WTC11 (cell line): Measurements from ENCODE around the gene SIGLEC1. TPM values are rescaled to one million over a fixed set of nuclear protein-coding genes. Genes with fewer than 3 reads are reported as not detected.

Source experiments
- ATAC-seq: fragments of 200-7000 bp; cut with Tn5 transposase; 2 replicates; pipeline ENCODE4 v1.10.0; 2021; ENCODE audit warnings: mild to moderate bottlenecking, moderate library complexity
- CTCF ChIA-PET: fragments of 300-600 bp; sonication (Branson Sonifier 250); formaldehyde crosslinking; loops from one replicate; lab custom pipeline; 2021; ENCODE audit warnings: antibody characterized with exemption; lab: Charles Lee
- POLR2A ChIA-PET: fragments of 350-600 bp; sonication (Branson Sonifier 250); formaldehyde crosslinking; loops from one replicate; lab custom pipeline; 2021; ENCODE audit warnings: antibody characterized with exemption; lab: Charles Lee
- DNase-seq: peaks from one replicate; pipeline ENCODE4 v3.0.0; 2021; ENCODE audit warnings: low spot score
- H3K27ac Mint-ChIP-seq: 2 replicates; pipeline ENCODE4 v1.8.0; 2021; ENCODE audit warnings: mixed read lengths
- H3K27me3 Mint-ChIP-seq: 2 replicates; pipeline ENCODE4 v1.8.0; 2021; ENCODE audit warnings: low read depth, mild to moderate bottlenecking, moderate library complexity, mixed read lengths
- H3K36me3 Mint-ChIP-seq: 2 replicates; pipeline ENCODE4 v1.8.0; 2021; ENCODE audit warnings: mixed read lengths
- H3K4me1 Mint-ChIP-seq: 2 replicates; pipeline ENCODE4 v1.8.0; 2022; ENCODE audit warnings: mixed read lengths
- H3K4me3 Mint-ChIP-seq: 2 replicates; pipeline ENCODE4 v1.8.0; 2021; ENCODE audit warnings: mild to moderate bottlenecking, moderate library complexity, mixed read lengths
- H3K9me3 Mint-ChIP-seq: 2 replicates; pipeline ENCODE4 v1.8.0; 2021; ENCODE audit warnings: mixed read lengths
- ATF3 ChIP-seq: sonication (generic); formaldehyde crosslinking; conservative IDR thresholded peaks from 2 replicates; pipeline ENCODE4 v1.8.1; 2022; ENCODE audit warnings: mild to moderate bottlenecking, missing genetic modification reagents
- CREB1 ChIP-seq: sonication (generic); formaldehyde crosslinking; IDR thresholded peaks from 2 replicates; pipeline ENCODE4 v1.8.0; 2023; ENCODE audit warnings: mild to moderate bottlenecking, missing genetic modification reagents
- CTCF ChIP-seq: fragments of 200-600 bp; IDR thresholded peaks from 2 replicates; pipeline ENCODE4 v1.8.0; 2022; ENCODE audit warnings: antibody characterized with exemption
- ETV6 ChIP-seq: sonication (generic); formaldehyde crosslinking; IDR thresholded peaks from 2 replicates; pipeline ENCODE4 v1.8.1; 2022; ENCODE audit warnings: mild to moderate bottlenecking, missing genetic modification reagents
- GABPB1 ChIP-seq: sonication (generic); formaldehyde crosslinking; IDR thresholded peaks from 2 replicates; pipeline ENCODE4 v1.8.1; 2023; ENCODE audit warnings: mild to moderate bottlenecking, missing genetic modification reagents
- GRHL2 ChIP-seq: fragments of 250-450 bp; sonication (Bioruptor Pico); IDR thresholded peaks from 2 replicates; pipeline ENCODE4 v1.8.0; 2022; ENCODE audit warnings: mild to moderate bottlenecking, moderate library complexity; ENCODE audit not compliant: insufficient replicate concordance, severe bottlenecking
- HMGA2 ChIP-seq: fragments of 250-450 bp; sonication (Bioruptor Pico); IDR thresholded peaks from 2 replicates; pipeline ENCODE4 v1.4.0; 2021; ENCODE audit warnings: mild to moderate bottlenecking, moderate library complexity
- HMGXB4 ChIP-seq: sonication (generic); formaldehyde crosslinking; IDR thresholded peaks from 2 replicates; pipeline ENCODE4 v1.8.1; 2023; ENCODE audit warnings: mild to moderate bottlenecking, moderate library complexity, missing genetic modification reagents
- IRF2 ChIP-seq: sonication (generic); formaldehyde crosslinking; IDR thresholded peaks from 2 replicates; pipeline ENCODE4 v1.8.0; 2022; ENCODE audit warnings: low read depth, missing genetic modification reagents, borderline replicate concordance
- MXD4 ChIP-seq: fragments of 250-450 bp; sonication (Bioruptor Pico); IDR thresholded peaks from 2 replicates; pipeline ENCODE4 v1.8.0; 2021; ENCODE audit warnings: mild to moderate bottlenecking, moderate library complexity, borderline replicate concordance
- NFYB ChIP-seq: sonication (generic); formaldehyde crosslinking; conservative IDR thresholded peaks from 2 replicates; pipeline ENCODE4 v1.8.0; 2022; ENCODE audit warnings: low read depth, missing genetic modification reagents
- NR3C1 ChIP-seq: sonication (generic); formaldehyde crosslinking; conservative IDR thresholded peaks from 2 replicates; pipeline ENCODE4 v1.8.1; 2023; ENCODE audit warnings: low read depth, mild to moderate bottlenecking, missing genetic modification reagents
- PRRX2 ChIP-seq: fragments of 250-450 bp; sonication (Bioruptor Pico); IDR thresholded peaks from 2 replicates; pipeline ENCODE4 v1.8.0; 2021; ENCODE audit warnings: mild to moderate bottlenecking
- RELA ChIP-seq: sonication (generic); formaldehyde crosslinking; IDR thresholded peaks from 2 replicates; pipeline ENCODE4 v1.8.1; 2022; ENCODE audit warnings: missing genetic modification reagents, mild to moderate bottlenecking, borderline replicate concordance
- SMAD4 ChIP-seq: sonication (generic); formaldehyde crosslinking; IDR thresholded peaks from 2 replicates; pipeline ENCODE4 v1.8.0; 2022; ENCODE audit warnings: mild to moderate bottlenecking, missing genetic modification reagents
- TCF7 ChIP-seq: sonication (generic); formaldehyde crosslinking; IDR thresholded peaks from 2 replicates; pipeline ENCODE4 v1.8.0; 2022; ENCODE audit warnings: mild to moderate bottlenecking, low read depth, missing genetic modification reagents, moderate library complexity
- TEAD1 ChIP-seq: sonication (generic); formaldehyde crosslinking; IDR thresholded peaks from 2 replicates; pipeline ENCODE4 v1.8.0; 2022; ENCODE audit warnings: mild to moderate bottlenecking, missing genetic modification reagents
- USF2 ChIP-seq: sonication (generic); formaldehyde crosslinking; IDR thresholded peaks from 2 replicates; pipeline ENCODE4 v1.8.1; 2023; ENCODE audit warnings: mild to moderate bottlenecking, missing genetic modification reagents, moderate library complexity
- ZNF219 ChIP-seq: sonication (generic); formaldehyde crosslinking; IDR thresholded peaks from 2 replicates; pipeline ENCODE4 v1.8.0; 2023; ENCODE audit warnings: missing genetic modification reagents, mild to moderate bottlenecking, borderline replicate concordance
- total RNA-seq: library from RNA; stranded (reverse); gene quantifications from 3 replicates; pipeline ENCODE4 v1.2.3, GENCODE V29; 2021
- TF ChIP-seq, protein P1 (sequence below): sonication (generic); formaldehyde crosslinking; IDR thresholded peaks from 2 replicates; pipeline ENCODE4 v1.8.1; 2022; ENCODE audit warnings: low read depth, missing genetic modification reagents, borderline replicate concordance
- TF ChIP-seq, protein P2 (sequence below): sonication (generic); formaldehyde crosslinking; IDR thresholded peaks from 2 replicates; pipeline ENCODE4 v1.8.0; 2023; ENCODE audit warnings: missing genetic modification reagents
- TF ChIP-seq, protein P3 (sequence below): sonication (generic); formaldehyde crosslinking; IDR thresholded peaks from 2 replicates; pipeline ENCODE4 v1.8.1; 2023; ENCODE audit warnings: mild to moderate bottlenecking, missing genetic modification reagents
- TF ChIP-seq, protein P4 (sequence below): fragments of 250-450 bp; sonication (Bioruptor Pico); IDR thresholded peaks from 2 replicates; pipeline ENCODE4 v1.9.0; 2021; ENCODE audit warnings: mild to moderate bottlenecking

Gene SIGLEC1
- total RNA-seq, 1 experiment from 2014 or later = 0.04 TPM

DNA sequence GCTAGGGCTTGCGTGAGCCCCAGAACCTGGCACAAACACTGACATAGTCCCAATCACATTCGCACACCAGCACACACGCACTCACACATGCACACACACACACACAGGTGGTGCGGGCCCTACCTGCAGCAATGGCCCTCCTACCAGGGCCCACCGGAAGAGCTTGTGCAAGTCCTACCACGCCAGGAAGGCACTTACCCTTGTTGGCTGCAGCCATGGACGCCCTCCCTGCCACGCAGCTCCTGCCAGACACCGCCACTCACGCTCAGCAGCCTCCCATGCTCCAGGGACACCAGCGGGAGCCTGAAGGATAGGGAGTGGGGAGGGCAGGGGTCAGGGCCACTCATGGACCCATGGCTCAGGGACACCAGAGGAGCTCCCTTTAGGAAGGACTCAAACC lies 47.5 kb upstream of the SIGLEC1 start:
- H3K4me1 Mint-ChIP-seq = peaks cover 2% of the 10 kb centered on the region; the same call in 1 of the 2 replicates
- no peak overlapping the region for H3K4me3 Mint-ChIP-seq
- H3K27me3 Mint-ChIP-seq = no peaks in the 10 kb centered on the region
- no peak for TF ChIP-seq HMGA2 (CRISPR knock-in tag)
- no peak for TF ChIP-seq IRF2 (CRISPR knock-in tag)
- TF ChIP-seq HMGXB4 (CRISPR knock-in tag) = no peak
- TF ChIP-seq, protein P1, sequence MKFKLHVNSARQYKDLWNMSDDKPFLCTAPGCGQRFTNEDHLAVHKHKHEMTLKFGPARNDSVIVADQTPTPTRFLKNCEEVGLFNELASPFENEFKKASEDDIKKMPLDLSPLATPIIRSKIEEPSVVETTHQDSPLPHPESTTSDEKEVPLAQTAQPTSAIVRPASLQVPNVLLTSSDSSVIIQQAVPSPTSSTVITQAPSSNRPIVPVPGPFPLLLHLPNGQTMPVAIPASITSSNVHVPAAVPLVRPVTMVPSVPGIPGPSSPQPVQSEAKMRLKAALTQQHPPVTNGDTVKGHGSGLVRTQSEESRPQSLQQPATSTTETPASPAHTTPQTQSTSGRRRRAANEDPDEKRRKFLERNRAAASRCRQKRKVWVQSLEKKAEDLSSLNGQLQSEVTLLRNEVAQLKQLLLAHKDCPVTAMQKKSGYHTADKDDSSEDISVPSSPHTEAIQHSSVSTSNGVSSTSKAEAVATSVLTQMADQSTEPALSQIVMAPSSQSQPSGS (CRISPR knock-in tag) = no peak
- TF ChIP-seq SMAD4 (CRISPR knock-in tag) = no peak
- no peak for TF ChIP-seq GABPB1
- no peak for TF ChIP-seq NFYB
- TF ChIP-seq ATF3 (CRISPR knock-in tag) = no peak
- no peak for TF ChIP-seq CREB1 (CRISPR knock-in tag)
- TF ChIP-seq ZNF219 = no peak
- TF ChIP-seq PRRX2 = no peak
- TF ChIP-seq MXD4 (CRISPR knock-in tag) = no peak
- TF ChIP-seq ETV6 (CRISPR knock-in tag) = no peak
- ChIA-PET CTCF (interaction anchor here (0.6 to 3.5 kb wide), 5 partner anchors 9 to 61 kb away, joined by 3 to 23 read pairs (median 3); partner anchors contain the start of genes AP5S1 and SPEF1), POLR2A (no interaction called here)
- peak overlapping the region; percentile 4; the same call in 1 of the 2 replicates for H3K27ac Mint-ChIP-seq
- peaks cover 19% of the 10 kb centered on the region for H3K36me3 Mint-ChIP-seq
- H3K9me3 Mint-ChIP-seq = no peaks in the 10 kb centered on the region
- ATAC-seq (no peak), DNase-seq (no peak)

DNA sequence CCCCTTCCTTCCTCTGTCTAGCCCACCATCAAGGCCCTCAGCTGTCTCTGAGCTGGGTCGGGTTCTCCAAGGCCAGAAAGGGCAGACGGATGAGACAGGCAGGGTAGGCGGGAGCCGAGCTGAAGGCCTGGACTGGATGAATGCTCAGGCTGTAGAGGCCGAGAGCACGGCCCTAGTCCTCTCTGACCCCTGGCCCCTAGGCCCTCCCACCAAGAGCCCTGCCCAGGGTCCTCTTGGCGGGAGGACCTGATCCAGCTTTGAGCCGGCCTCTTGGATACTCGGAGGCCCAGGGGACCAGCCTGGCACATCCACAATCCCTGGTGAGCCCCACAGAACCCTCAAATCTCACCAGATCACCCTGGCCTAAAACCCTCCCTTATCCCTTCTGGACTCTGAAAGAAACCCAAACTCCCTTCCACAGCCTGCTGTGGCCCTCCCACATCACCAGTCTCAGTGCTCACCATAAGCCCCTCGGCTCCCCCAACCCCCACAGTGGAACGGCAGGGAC lies 47.0 kb upstream of the SIGLEC1 start:
- ChIA-PET CTCF (interaction anchor here (1.0 to 3.5 kb wide), 5 partner anchors 8 to 61 kb away, joined by 3 to 23 read pairs (median 3); partner anchors contain the start of genes ADISSP and AP5S1), POLR2A (no interaction called here)
- Mint-ChIP-seq H3K4me1 (peaks cover 2% of the 10 kb centered on the region; the same call in 1 of the 2 replicates), H3K9me3 (no peaks in the 10 kb centered on the region), H3K27me3 (no peaks in the 10 kb centered on the region), H3K4me3 (no peak overlapping the region), H3K36me3 (peaks cover 19% of the 10 kb centered on the region), H3K27ac (peak overlapping the region; percentile 4; the same call in 1 of the 2 replicates)
- no peak for ATAC-seq
- DNase-seq = no peak
- no peak for TF ChIP-seq NR3C1 (CRISPR knock-in tag)
- no peak for TF ChIP-seq GRHL2 (CRISPR knock-in tag)
- TF ChIP-seq, protein P2, sequence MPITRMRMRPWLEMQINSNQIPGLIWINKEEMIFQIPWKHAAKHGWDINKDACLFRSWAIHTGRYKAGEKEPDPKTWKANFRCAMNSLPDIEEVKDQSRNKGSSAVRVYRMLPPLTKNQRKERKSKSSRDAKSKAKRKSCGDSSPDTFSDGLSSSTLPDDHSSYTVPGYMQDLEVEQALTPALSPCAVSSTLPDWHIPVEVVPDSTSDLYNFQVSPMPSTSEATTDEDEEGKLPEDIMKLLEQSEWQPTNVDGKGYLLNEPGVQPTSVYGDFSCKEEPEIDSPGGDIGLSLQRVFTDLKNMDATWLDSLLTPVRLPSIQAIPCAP (CRISPR knock-in tag) = no peak
- TF ChIP-seq CTCF = no peak
- no peak for TF ChIP-seq GABPB1
- no peak for TF ChIP-seq USF2 (CRISPR knock-in tag)
- no peak for TF ChIP-seq TEAD1 (CRISPR knock-in tag)
- TF ChIP-seq, protein P3, sequence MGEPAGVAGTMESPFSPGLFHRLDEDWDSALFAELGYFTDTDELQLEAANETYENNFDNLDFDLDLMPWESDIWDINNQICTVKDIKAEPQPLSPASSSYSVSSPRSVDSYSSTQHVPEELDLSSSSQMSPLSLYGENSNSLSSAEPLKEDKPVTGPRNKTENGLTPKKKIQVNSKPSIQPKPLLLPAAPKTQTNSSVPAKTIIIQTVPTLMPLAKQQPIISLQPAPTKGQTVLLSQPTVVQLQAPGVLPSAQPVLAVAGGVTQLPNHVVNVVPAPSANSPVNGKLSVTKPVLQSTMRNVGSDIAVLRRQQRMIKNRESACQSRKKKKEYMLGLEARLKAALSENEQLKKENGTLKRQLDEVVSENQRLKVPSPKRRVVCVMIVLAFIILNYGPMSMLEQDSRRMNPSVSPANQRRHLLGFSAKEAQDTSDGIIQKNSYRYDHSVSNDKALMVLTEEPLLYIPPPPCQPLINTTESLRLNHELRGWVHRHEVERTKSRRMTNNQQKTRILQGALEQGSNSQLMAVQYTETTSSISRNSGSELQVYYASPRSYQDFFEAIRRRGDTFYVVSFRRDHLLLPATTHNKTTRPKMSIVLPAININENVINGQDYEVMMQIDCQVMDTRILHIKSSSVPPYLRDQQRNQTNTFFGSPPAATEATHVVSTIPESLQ (CRISPR knock-in tag) = no peak
- no peak for TF ChIP-seq TCF7 (CRISPR knock-in tag)
- TF ChIP-seq ATF3 (CRISPR knock-in tag) = no peak
- TF ChIP-seq, protein P4, sequence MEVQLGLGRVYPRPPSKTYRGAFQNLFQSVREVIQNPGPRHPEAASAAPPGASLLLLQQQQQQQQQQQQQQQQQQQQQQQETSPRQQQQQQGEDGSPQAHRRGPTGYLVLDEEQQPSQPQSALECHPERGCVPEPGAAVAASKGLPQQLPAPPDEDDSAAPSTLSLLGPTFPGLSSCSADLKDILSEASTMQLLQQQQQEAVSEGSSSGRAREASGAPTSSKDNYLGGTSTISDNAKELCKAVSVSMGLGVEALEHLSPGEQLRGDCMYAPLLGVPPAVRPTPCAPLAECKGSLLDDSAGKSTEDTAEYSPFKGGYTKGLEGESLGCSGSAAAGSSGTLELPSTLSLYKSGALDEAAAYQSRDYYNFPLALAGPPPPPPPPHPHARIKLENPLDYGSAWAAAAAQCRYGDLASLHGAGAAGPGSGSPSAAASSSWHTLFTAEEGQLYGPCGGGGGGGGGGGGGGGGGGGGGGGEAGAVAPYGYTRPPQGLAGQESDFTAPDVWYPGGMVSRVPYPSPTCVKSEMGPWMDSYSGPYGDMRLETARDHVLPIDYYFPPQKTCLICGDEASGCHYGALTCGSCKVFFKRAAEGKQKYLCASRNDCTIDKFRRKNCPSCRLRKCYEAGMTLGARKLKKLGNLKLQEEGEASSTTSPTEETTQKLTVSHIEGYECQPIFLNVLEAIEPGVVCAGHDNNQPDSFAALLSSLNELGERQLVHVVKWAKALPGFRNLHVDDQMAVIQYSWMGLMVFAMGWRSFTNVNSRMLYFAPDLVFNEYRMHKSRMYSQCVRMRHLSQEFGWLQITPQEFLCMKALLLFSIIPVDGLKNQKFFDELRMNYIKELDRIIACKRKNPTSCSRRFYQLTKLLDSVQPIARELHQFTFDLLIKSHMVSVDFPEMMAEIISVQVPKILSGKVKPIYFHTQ (CRISPR knock-in tag) = no peak
- no peak for TF ChIP-seq RELA (CRISPR knock-in tag)
